Measurements from ENCODE around the gene BMPR1B.

BMPR1B gene

DNA sequence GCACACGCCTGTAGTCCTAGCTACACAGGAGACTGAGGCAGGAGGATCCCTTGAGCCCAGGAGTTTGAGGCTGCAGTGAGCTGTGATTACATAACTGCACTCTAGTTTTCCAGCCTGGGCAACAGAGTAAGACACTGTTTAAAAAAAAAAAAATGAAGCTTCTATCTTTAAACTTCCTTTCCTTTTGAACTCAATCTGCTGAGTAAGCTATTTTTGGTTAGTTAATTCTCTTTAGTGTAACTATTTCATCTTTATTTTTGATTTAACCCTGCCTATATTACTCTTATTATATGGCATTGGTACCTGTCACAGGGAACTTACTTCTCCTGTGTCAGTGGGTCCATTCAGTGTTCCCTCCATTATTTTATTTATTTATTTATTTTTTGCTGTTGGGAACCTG lies 160.8 kb downstream of the BMPR1B start:
- DNase-seq, result no peak

- DNase-seq, result no peak
Measured at GRCh38 chr4:94920369-94920768, 162.6 kb downstream of the BMPR1B start.

DNA sequence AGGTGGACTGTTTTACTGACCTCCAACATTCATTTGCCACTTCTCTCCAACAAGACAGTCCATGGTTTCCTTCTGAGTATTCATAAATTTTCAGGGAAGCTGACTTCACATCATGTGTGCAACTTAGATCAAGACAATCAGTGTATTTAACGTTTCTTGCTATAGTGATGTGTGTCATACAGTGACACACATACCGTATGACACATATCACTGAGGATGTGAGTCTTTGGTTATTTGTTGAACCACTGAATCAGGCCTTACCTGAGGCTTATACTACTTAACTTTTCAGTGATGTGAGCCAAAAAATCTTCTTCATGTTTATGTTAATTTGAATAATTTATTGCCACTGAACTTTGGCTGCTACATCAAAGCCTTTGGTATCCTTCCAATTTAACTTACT lies 166.8 kb downstream of the BMPR1B start:
- DNase-seq, result no peak

GRCh38 chr4:94925764-94926347 lies 168.1 kb downstream of the BMPR1B start:
- DNase-seq, result no peak

DNA sequence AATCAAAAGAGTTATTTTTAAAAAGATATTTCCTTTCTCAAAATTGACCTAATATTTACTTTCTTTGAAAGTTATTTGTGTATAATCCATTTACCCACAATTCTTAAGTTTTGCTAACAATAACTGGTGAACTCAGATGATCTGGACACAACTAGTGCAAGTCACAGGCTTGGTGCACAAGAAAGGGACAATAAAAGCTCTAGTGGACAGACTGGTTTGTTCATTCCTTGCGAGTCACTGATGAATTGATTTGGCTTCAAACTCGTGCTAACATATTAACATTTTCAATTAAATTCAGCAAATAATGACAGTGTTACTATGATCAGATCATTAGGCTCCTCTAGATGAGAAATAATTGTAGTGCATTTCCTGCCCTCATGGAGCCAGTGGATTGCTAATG lies 169.2 kb downstream of the BMPR1B start:
- no peak for DNase-seq

DNA sequence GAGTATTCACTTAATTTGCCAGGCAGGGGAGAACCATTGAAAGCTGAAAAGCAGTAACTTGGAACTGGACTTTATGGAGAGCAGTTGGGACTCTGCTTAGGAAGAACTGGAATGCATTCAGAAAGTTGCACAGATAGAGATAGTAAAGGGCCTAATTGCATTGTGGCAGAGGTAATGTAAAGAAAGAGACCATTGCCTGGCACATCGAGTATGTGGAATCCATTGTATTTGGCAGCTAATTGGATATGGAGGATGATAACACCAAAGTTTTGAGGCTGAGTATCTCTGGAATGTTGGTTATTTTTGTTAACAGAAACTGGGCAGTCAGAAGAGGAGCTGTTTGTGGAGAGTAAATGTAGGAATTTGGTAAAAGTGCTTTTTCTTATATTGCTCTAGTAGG lies 169.9 kb downstream of the BMPR1B start:
- no peak for DNase-seq

GRCh38 chr4:94929696-94930095 lies 171.9 kb downstream of the BMPR1B start:
- no peak for DNase-seq

- DNase-seq, result no peak
Measured at GRCh38 chr4:94931626-94932025, 173.9 kb downstream of the BMPR1B start.

DNA sequence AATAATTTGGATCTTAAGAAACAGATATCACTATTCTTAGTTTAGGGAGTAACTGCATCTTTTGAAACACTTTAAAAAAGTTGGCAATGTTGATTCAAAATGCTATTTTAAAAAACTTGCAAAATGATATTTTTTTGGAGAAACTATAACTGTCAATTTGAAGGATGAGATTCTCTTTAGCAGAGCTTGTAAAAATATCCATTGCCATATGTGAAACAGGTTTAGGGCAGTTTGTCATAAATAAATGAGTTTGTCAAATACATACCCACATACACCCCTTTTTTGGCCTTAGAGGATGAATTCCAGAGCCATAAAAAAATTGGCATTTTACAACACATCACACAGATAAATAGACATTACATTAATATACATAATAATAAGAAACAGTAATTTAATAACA lies 174.6 kb downstream of the BMPR1B start:
- no peak for DNase-seq

- DNase-seq, result no peak
Measured at GRCh38 chr4:94933799-94934198, 176.0 kb downstream of the BMPR1B start.

DNA sequence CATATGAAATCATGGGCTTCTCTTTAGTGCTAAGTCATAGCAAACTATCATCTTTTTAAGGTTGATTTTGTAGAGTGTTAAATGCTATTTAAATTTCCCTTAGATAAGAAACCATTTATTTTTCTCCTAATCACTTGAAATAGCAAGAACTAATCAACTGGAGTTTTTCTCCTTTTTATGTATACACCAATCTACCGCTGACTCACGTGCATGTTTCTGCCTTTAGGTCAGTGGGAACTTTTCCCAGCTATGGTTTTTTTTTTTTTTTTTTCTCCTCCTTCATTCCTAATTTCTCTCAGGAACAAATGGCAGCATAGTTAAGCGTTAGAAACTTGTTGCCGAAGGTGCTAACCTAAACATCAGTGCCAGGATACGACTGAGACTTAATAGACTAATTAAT lies 176.4 kb downstream of the BMPR1B start:
- no peak for DNase-seq

DNA sequence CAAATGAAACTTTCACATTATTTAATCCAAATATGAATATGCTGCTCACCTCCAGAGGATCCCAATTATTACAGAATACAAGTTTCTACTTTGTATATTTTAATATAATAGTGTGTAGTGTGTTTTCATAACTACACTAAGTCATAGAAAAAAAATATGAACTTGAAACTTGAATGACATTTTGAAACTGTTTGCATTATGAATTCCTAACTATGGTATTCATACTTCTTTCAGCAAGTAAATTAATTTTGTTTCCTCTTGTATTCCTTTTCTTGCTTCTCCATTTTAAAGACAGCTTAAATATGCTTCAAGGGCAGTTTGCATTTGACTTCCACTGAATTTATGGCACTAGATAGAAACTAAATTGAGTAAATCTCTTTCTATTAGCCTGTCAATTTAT lies 177.1 kb downstream of the BMPR1B start:
- DNase-seq, result no peak

GRCh38 chr4:94936854-94937253 lies 179.1 kb downstream of the BMPR1B start:
- DNase-seq, result no peak

- DNase-seq, result no peak
Measured at GRCh38 chr4:94939791-94940519, 182.2 kb downstream of the BMPR1B start.

GRCh38 chr4:94940520-94940908 lies 182.8 kb downstream of the BMPR1B start:
- no peak for DNase-seq

GRCh38 chr4:94941706-94942105 lies 184.0 kb downstream of the BMPR1B start:
- no peak for DNase-seq

DNA sequence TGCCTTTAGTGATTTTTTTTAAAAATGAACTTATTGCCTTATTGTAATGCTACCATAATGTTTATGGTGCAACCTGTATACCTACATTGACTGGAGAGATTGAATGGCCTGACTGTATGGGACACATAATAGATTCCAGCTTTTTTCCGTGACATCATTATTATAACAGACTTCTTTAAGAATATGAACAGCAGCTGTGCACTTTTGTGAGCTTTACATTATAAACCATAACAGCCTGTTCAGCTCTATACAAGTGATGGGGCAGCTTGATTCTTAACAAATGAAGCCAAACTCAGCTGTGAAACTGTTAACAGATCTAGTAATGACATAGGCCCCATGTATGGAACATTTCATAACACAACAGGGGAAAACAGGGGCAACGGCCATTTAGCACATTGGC lies 187.0 kb downstream of the BMPR1B start:
- no peak for DNase-seq

DNA sequence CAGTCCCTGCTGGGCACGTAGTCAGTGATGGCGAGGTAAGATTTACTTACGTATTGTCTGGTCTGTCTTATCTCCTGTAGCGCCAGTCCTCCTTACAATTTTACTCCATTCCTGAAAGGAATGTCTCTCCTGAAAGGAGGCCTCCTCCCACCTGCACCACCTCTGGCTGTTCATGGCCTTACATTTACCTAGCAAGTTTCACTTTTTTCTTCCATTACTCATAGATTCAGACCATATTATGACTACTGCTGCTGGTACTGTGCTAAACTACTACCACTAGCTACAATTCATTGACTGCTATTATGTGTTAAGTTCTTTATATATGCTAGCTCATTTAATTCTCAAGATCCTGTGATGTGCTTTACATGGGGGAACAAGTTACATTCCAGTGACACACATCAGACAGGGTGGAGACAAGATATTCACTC lies 189.9 kb downstream of the BMPR1B start:
- no peak for DNase-seq

DNA sequence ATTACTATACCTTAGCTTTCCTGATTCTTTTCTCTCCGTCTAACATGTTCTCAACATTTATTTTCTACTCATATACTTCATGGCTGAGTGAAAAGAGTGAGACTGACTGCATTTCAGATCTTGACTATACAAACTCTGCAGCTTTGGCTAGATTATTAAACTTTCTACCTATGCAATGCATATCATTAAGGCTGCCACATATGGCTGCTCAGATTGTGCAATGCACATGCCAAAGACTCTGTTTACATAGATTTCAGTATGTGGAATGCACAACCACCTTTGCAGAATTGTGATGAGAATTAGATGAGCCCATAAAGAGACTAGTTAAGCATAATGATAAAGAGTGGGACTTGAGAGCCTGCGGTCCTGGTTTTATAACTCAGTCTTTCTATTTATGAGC lies 196.5 kb downstream of the BMPR1B start:
- DNase-seq, result no peak

DNA sequence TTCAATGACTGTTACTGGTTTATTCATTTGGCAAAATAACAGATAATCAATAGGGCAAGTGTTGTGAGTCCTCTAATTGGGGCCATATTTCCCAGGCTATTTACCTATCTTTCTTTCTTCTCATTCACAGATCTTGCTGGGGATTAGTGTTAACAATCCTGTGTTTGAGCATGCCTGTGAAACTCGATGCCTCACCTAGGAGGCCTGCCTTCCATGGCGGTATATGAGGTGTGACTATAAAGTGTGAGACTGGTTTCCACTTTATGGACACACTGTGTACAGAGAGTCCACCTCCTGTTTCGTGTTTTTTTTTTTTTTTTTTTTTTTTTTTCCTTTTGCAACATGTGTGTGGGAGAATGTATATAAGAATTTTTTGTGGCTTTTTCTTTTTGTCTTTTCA lies 199.3 kb downstream of the BMPR1B start:
- no peak for DNase-seq

GRCh38 chr4:94959307-94959706 lies 201.6 kb downstream of the BMPR1B start:
- DNase-seq, result no peak

DNA sequence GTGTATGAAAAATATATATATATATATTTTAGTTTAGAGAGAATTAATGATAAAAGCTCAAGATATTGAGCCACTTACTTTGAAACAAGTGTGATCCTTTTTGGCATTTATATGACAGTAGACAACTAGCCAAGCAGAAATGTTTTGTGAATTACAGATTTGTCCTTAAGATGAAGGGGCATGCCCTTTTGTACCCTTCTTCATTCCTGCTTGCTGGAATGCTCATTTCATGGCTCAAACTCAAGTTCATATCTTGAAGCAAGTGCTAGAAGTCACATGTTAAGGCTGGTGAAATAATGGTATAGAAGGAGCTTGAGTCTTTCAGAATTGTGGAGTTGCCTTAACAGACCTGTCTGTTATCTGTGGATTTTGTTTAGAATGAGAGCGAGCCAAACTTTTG lies 203.0 kb downstream of the BMPR1B start:
- DNase-seq, result no peak

DNA sequence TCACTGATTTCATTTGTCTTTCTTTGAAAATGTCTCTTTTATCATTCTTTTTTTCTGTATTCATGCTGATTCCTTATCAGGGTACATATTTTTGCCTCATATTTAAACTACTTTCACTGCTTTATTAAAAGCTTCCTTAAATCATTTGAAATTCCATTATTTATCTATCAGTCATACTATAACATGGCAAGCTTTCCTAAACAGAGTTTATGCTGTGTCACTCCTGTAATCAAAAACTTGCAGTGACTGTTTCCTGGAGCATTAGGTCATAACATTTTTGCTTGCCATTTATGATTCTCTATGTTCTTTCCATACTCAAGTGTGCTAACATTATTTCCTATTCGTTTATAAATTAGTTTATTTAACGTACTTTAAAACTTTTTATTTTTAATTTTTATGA lies 203.7 kb downstream of the BMPR1B start:
- no peak for DNase-seq

GRCh38 chr4:94962484-94962883 lies 204.7 kb downstream of the BMPR1B start:
- no peak for DNase-seq

GRCh38 chr4:94965852-94966251 lies 208.1 kb downstream of the BMPR1B start:
- no peak for DNase-seq
